GM12865 (cell line): ENCODE data around the gene PRDM15.

ENCODE experiments used
- DNase-seq: peaks from one replicate; pipeline ENCODE4 v3.0.0; 2010; ENCODE audit warnings: low read depth
- H3K4me3 ChIP-seq: 2 replicates; pipeline ENCODE4 v1.5.1; 2011; ENCODE audit warnings: mild to moderate bottlenecking, low read depth, low read length, control low read depth
- CTCF ChIP-seq: IDR thresholded peaks from 2 replicates; pipeline ENCODE4 v1.5.1; 2011; ENCODE audit warnings: low read length, control low read depth, low read depth, inconsistent platforms; ENCODE audit not compliant: insufficient read depth; ENCODE audit errors: missing control alignments

PRDM15 gene

GRCh38 chr21:41852151-41852928, 26.8 kb downstream of the PRDM15 start:
- no peak for TF ChIP-seq CTCF
- no peak overlapping the region for H3K4me3 ChIP-seq
- no peak for DNase-seq

- no peak overlapping the region for H3K4me3 ChIP-seq
- DNase-seq = no peak
- no peak for TF ChIP-seq CTCF
Measured at GRCh38 chr21:41851090-41851790, 27.9 kb downstream of the PRDM15 start.

DNA sequence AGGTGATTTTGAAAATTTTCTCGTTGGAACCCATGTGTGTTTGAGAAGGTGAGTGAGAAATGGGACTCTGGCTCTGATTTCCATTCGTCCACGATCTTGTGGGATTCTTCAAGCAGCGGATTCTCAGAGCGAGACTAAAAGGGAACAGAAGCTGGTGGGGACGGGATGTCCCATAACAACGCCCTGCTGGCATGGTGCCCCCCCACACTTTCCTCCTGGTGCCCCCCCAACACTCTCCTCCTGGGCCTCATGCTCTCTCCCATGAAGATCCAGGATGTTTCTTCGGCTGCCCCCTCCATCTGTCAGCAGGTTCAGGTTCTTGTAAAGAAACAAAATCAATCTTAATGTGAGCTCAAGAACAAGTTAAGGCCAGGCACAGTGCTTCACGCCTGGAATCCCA, 29.1 kb downstream of the PRDM15 start:
- no peak overlapping the region for H3K4me3 ChIP-seq
- no peak for DNase-seq
- no peak for TF ChIP-seq CTCF

- no peak overlapping the region for H3K4me3 ChIP-seq
- DNase-seq = no peak
- no peak for TF ChIP-seq CTCF
Measured at GRCh38 chr21:41848958-41849580, 30.1 kb downstream of the PRDM15 start.

DNA sequence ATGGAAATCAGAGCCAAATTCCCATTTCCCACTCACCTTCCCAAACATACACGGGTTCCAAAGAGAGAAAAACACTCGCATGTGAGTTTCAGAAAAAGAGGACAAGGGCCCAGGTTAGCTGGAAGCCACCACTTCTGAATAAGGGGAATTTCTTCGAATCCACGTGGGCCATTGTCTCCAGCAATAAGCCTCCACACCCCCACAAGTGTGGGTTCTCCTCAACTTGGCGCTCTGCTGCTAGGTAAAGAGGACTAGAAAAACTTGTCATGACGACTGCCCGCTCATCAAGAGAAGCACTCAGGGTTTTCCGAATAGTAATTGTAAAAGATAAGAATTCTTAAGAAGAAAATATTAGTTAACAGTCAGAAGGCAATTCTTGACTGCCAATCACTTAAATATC, 30.6 kb downstream of the PRDM15 start:
- no peak for DNase-seq
- no peak overlapping the region for H3K4me3 ChIP-seq
- no peak for TF ChIP-seq CTCF

- H3K4me3 ChIP-seq = no peak overlapping the region
- no peak for DNase-seq
- TF ChIP-seq CTCF = no peak
Measured at GRCh38 chr21:41847066-41847804, 31.9 kb downstream of the PRDM15 start.
